Psoas muscle (tissue), 8 donors: ENCODE measurements around the gene ACKR3. TPM values are rescaled to one million over a fixed set of nuclear protein-coding genes. Genes with fewer than 3 reads are reported as not detected.

ENCODE experiments used
- ATAC-seq, 4 donors: fragments of 200-7000 bp; cut with Tn5 transposase; one replicate each; pipeline ENCODE4 v1.9.1; 2020; ENCODE audit warnings: moderate library complexity in 3 of 4, mild to moderate bottlenecking in 2 of 4
- DNase-seq, 2 donors: peaks; one replicate each; pipeline ENCODE4 v3.0.0-alpha.2; 2020
- H3K27ac ChIP-seq: fragments of 200-600 bp; one replicate; pipeline ENCODE4 v1.8.0; 2022
- H3K27me3 ChIP-seq, 3 donors: fragments of 200-600 bp in 1 of 3; one replicate each; pipeline versions ENCODE4 v1.6.1 to v1.8.0; 2013 to 2022; ENCODE audit warnings: low read length in 2 of 3, mild to moderate bottlenecking in 2 of 3, moderate library complexity in 1 of 3; ENCODE audit not compliant: insufficient read depth in 3 of 3
- H3K36me3 ChIP-seq, 2 donors: fragments of 200-600 bp in 1 of 2; one replicate each; pipeline versions ENCODE4 v1.6.1 to v1.8.0; 2013 to 2022; ENCODE audit warnings: low read depth in 1 of 2, mild to moderate bottlenecking in 1 of 2, moderate library complexity in 1 of 2; ENCODE audit not compliant: insufficient read depth in 1 of 2
- H3K4me1 ChIP-seq: fragments of 200-600 bp; one replicate; pipeline ENCODE4 v1.8.0; 2022
- H3K4me3 ChIP-seq: fragments of 200-600 bp; one replicate; pipeline ENCODE4 v1.8.0; 2022; ENCODE audit warnings: mild to moderate bottlenecking
- H3K9me3 ChIP-seq: fragments of 200-600 bp; one replicate; pipeline ENCODE4 v1.8.0; 2022
- CTCF ChIP-seq: fragments of 200-600 bp; IDR thresholded peaks from one replicate; pipeline ENCODE4 v1.8.0; 2022; ENCODE audit warnings: antibody characterized with exemption
- WGBS, 3 donors: extraction: QIAGEN DNeasy Blood & Tissue Kit; methylation state at CpG; one replicate each; pipeline versions ENCODE4 v1.1.6 to v1.1.7; 2013; 5-methylcytosine and 5-hydroxymethylcytosine counted together
- intact Hi-C, 2 donors: fragments of 100-400 bp; cut with DNase I; formaldehyde crosslinking; loops; one replicate each; pipeline versions ENCODE4 v1.11.0 to v1.14.2; 2022
- polyA plus RNA-seq, 3 donors: library from polyadenylated mRNA; stranded (reverse); fragments of 200-250 nt; gene quantifications; one replicate each; pipeline ENCODE4 v1.2.3, GENCODE V29; 2013
- total RNA-seq, 4 donors: library from RNA; stranded (reverse); fragmentation: NEBNext Ultra II Directional in 2 of 4; extraction: Animal tissue kit (Norgen Biotek cat#: 25700) in 2 of 4; gene quantifications; one replicate each; pipeline versions ENCODE4 v1.2.1 to v1.2.4, GENCODE V29; 2021 to 2023
- donor health status: healthy with polysubstance abuse.
- donor health status: DM: no; HTN: no; CAD: no; lungs with moderate emphysema.
- donor health status: Bipolar disorder and iron deficiency.
- donor health status: healthy.
- donor health status: DM: yes; HTN: yes; CAD: no.
- donor health status: DM: no; HTN: no; CAD: no.
- donor health status: DM: no; HTN: no; CAD: no.
- donor health status: DM: yes; HTN: yes; CAD: no.

ACKR3 gene
- total and polyA plus RNA-seq, 7 donors = 7.8 to 25.3 (median 14.7) TPM

DNA sequence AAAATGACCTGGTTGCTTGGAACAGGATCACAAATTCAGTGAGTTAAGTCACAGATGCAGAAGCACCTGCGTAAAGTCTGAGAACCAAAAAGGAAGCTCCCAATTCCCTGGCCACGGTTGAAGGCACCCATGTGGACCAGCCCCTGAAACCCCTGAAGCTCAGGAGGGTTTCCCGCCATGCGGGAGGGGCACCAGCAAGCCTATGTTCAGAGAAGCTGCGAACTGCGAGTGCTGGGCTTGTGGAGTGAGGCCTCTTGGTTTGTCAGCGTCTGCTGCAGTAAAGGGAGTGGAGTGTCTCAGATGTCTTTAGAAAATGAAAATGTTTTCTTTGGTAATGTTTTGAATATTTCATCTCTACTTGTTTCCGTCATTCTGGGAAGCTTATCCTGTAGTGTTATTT lies 16.1 kb upstream of the ACKR3 start:
- no peak for ATAC-seq

GRCh38 chr2:236554629-236555282 lies 14.9 kb upstream of the ACKR3 start:
- Histone ChIP-seq H3K27me3 (peaks cover 0 to 2% (median 0%) of the 10 kb centered on the region in 3 donors), H3K9me3 (no peaks in the 10 kb centered on the region), H3K27ac (no peak overlapping the region), H3K36me3 (no peaks in the 10 kb centered on the region), H3K4me1 (no peaks in the 10 kb centered on the region), H3K4me3 (no peak overlapping the region)
- TF ChIP-seq CTCF = no peak
- ATAC-seq = no peak
- no peak for DNase-seq
- 85 to 91% (median 87%) methylated on average over 7 of the region's 7 CpGs for WGBS, 3 donors
- intact Hi-C loops = no loop called here

More for the DNA sequence above, 16.1 kb upstream of the ACKR3 start:
- H3K4me1 ChIP-seq = no peaks in the 10 kb centered on the region
- no peak overlapping the region for H3K4me3 ChIP-seq
- H3K27ac ChIP-seq = no peak overlapping the region
- no peaks in the 10 kb centered on the region for H3K9me3 ChIP-seq
- WGBS, 3 donors = 89 to 95% (median 94%) methylated on average over 8 of the region's 8 CpGs
- no peaks in the 10 kb centered on the region for H3K36me3 ChIP-seq
- no peak for DNase-seq
- TF ChIP-seq CTCF = no peak
- H3K27me3 ChIP-seq = peaks cover 0 to 2% (median 0%) of the 10 kb centered on the region in 3 donors
- intact Hi-C loops = no loop called here

- TF ChIP-seq CTCF = no peak
- Histone ChIP-seq H3K4me1 (no peaks in the 10 kb centered on the region), H3K27ac (no peak overlapping the region), H3K9me3 (no peaks in the 10 kb centered on the region), H3K27me3 (peaks cover 0 to 2% (median 0%) of the 10 kb centered on the region in 3 donors), H3K4me3 (no peak overlapping the region), H3K36me3 (no peaks in the 10 kb centered on the region)
- DNase-seq (no peak), ATAC-seq (no peak)
- intact Hi-C loops = no loop called here
- WGBS, 3 donors = 86 to 96% (median 91%) methylated on average over 1 of the region's 1 CpG
These were observed 14.1 kb upstream of the ACKR3 start for GRCh38 chr2:236555481-236555880.

GRCh38 chr2:236557306-236558030 lies 12.2 kb upstream of the ACKR3 start:
- ATAC-seq = no peak
- no peak for DNase-seq
- Histone ChIP-seq H3K4me3 (no peak overlapping the region), H3K27ac (no peak overlapping the region), H3K36me3 (no peaks in the 10 kb centered on the region), H3K9me3 (no peaks in the 10 kb centered on the region), H3K4me1 (no peaks in the 10 kb centered on the region), H3K27me3 (peaks cover 0 to 2% (median 0%) of the 10 kb centered on the region in 3 donors)
- no peak for TF ChIP-seq CTCF
- 66 to 74% (median 69%) methylated on average over 3 of the region's 3 CpGs for WGBS, 3 donors
- intact Hi-C loops = no loop called here
